Measurements from ENCODE around the gene WDSUB1.
A peak's percentile ranks its signal among the peaks of the same experiment; 100 is the strongest.

WDSUB1 gene, protein sequence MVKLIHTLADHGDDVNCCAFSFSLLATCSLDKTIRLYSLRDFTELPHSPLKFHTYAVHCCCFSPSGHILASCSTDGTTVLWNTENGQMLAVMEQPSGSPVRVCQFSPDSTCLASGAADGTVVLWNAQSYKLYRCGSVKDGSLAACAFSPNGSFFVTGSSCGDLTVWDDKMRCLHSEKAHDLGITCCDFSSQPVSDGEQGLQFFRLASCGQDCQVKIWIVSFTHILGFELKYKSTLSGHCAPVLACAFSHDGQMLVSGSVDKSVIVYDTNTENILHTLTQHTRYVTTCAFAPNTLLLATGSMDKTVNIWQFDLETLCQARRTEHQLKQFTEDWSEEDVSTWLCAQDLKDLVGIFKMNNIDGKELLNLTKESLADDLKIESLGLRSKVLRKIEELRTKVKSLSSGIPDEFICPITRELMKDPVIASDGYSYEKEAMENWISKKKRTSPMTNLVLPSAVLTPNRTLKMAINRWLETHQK

DNA sequence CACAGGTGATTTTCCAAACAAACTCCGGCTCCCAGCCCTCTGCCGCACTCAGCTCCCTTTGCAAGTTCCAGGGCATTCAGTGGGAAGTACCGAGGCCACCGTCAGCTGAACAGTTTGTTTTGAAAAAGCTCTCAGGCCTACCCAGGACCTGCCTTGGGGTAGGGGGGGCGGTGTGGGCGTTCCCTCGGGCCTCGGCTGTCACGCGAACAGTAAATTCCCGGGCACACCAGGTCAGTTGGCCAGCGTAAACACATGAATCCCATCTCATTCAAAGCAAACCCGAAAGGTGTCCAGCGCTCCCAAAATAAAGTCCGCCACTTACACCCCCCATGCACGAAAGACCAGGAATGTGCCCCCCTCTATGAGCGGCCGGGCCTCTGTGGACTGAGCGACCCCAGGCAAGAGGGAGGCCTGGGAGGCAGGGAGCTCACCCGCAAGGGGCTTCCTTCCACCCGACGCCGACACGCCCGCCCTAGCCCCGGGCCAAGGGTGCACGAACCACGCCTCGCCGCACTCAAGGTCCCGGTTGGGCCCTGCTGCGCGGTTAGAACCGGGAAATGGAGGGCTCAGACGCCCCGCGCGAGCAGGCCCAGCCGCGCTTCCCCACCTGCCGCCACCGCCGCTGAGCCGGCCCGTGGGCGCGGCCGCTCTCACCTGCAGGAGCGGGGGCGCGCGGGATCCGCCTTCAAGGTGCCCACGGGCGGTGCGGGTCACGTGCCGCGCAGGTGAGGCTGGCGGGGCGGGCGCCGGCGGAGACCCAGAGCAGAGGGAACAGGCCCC lies at the start of gene WDSUB1:
TSS of gene WDSUB1 (minus strand) at position 775 of the 780 bp plus-strand sequence. CDS start 3,634 bp downstream, outside the sequence.
- peak; percentile 22 for DNase-seq

DNA sequence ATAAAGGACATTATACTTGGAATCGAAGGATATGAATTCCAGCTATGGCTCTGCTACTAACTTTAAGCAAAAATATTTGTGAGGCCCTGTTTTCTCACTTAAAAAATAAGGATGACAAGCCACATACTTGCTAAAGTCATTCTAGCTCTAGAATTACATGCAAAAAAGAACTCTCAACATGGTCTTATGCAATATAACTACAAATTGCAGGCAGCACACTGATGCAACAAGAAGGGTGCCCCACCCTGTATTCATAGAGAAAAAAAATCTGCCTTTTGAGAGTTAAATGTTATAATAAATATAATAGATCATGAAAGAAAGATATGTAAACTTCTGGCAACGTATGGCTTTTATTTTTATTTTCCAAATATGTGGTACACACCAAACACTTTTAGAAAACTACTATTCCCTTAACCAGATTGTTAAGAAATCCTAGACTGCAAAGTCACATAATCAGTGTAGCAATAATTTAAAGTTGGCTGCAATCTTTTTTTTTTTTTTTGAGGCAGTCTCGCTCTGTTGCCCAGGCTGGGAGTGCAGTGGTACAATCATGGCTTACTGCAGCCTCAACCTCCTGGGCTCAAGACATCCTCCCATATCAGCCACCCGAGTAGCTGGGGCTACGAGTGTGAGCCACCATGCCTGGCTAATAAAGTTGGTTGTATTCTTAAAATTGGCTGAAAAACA lies 40.2 kb upstream of the WDSUB1 start:
- DNase-seq, result no peak

DNA sequence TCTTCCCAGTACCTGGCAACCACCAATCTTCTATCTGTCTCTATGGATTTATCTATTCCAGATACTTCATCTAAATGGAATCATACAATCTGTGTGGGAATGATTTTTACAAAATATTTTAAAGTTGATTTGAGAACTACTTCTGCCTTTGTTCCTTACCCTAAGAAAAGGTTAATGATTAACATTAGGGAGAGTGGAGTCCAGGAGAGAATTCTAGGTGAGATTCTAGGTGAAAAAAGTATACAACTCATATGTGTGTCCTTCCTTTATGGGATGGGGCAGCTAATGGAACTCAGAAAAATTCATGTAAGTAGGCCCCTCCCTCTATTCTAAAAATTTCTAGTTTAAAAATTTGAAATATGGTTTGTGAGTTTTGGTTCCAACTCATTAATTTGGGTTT lies 35.9 kb upstream of the WDSUB1 start:
- no peak for DNase-seq

DNA sequence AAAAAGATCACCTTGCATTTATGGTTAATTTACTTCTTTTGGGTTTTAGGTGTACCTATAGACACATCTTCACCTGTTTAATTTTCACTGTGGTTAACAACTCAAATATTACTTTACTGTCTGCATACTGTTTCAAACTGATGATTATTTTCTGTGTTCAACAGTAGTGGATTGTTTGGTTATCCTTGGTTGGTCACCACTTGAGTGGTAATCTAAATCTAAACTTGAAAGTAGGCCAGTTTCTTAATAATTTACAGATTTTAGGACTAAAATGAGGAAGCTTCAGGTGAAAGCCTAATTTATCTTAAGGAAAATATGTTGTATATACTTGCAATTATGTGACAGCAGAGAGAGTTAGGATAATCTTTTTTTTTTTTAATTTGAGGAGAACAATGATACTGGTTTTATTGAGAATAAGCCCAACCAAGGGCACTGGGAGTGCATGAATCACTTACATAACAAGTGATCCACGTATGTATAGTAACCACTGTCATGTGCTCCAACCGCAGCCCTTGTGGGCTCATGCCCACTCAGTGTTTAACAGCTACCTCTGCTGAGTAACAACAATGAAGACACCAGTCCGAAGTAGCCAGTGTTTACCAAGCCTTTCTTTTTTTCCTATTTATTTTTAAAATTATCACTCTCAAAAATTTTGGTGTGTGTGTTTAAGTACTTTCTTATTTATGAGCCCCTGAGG lies 31.0 kb upstream of the WDSUB1 start:
- no peak for DNase-seq

DNA sequence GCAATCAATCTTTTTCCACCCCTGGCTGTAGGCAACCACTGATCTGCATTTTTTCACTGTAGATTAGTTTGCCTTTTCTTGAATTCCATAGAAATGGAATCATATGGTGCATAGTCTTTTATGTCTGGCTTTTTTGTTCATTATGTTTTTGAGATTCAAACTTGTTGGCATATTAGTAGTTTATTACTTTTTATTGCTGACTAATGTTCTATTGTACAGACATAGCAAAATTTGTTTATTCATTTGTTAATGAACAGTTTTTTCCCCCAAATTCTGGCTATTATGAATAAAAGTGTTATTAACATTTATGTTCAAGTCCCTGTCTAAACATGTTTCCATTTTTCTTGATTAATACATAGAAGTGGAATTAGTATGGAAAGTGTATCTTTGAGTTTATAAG lies 21.4 kb upstream of the WDSUB1 start:
- no peak for DNase-seq

DNA sequence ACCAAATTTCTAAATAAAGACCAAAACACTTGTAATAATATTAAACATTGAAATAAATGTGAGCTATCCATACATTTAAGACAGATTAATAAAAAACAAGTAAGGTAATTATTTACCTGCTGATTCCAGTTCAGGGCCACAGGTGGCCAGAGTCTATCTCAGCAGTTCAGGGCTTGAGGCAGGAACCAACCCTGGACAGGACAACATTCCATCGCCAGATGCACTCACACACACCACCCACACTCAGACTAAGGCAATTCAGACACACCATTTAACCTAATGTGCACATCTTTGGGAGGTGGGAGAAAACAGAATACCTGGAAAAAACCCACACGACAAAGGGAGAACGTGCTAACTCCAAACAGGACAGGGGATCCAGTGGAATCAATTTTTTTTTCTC lies 14.1 kb upstream of the WDSUB1 start:
- no peak for DNase-seq

DNA sequence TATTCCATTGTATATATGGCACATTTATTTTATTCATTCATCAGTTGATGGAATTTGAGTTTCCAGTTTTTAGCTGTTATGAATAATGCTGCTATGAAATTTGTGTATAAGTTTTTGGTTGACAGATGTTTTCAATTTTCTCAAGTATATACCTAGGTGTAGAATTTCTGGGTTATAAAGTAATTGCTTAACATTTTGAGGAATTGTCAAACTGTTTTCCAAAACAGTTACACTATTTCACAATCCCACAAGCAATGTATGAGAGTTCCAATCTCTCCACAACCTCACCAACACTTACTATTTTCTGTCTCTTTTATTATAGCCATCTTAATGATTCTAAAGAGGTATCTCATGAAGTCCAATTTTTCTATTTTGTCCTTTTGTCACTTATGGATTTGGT lies 12.5 kb upstream of the WDSUB1 start:
- no peak for DNase-seq

DNA sequence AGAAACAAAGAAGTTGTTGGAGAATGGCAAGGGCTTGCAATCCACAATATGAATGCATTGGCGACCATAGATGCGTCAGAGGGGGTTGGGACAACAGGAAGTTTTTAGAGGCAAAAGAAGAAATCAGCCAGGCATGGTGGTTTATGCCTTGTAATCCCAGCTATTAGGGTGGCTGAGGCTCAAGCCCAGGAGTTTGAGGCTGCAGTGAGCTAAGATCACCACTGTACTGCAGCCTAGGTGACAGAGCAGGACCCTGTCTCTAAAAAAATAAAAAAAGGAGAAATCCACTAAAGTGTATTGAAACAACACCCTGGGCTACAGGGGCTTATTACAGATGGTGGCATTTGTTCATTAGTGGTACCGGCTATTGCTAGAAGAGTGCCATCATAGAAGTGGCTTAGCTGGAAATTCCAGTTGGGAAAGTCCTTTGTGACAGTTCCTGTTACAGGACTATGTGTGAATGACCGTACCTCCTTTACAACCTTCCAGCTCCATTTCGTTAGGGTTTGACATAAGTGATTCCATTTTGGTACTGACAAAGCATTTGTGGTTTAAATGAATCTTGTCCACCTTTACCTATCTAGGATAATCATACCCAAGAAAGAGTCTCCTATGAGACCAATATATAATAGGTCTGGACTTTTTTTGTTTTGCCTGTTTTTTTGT lies 10.7 kb upstream of the WDSUB1 start:
- no peak for DNase-seq

DNA sequence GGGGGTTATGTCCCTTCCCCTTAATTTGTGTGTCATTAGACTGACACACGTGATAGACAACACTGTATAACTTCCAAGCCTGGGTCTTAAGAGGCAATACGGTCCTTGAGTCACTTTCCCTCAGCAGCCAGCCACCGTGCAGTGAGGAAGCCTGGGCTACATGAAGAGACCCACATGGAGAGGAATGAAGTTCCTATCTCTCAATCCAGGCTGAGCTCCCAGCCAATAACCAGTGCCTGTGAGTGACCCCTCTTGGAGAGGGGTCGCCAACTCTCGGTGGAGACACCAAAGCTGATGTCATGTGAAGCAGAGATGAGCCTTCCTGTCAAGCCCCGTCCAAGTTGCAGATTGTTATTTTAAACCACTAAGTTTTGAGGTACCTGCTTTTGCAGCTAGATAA lies 5.7 kb upstream of the WDSUB1 start:
- DNase-seq, result no peak

DNA sequence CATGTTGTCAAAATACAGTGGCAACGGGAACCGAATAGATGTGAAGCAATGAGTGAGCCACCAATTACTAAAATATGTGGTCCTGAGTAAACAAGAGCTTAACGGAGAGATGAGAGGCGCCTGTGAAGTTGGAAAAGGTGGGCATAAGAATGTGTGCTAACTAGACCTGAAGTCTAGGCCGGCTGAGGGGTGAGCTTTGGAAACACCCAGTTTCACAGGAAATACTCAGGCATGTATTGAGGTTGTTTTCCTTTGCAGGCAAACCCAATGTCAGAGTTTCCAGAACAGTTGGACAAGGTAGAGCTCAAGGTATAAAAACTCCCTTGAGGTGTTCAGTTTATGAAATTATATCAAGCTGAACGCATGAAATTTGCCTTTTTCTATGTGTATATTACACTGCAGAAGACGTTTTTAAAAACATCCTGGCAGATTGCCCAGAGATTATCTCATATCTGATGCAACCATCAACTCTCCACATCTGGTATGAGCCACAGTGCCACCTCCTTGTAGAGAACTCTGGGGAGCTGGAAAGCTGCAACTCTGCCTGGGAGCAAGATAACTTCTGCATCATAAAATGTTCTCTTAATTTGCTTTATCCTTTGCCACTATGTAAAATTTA lies 3.9 kb upstream of the WDSUB1 start:
- DNase-seq, result peak; percentile 43

DNA sequence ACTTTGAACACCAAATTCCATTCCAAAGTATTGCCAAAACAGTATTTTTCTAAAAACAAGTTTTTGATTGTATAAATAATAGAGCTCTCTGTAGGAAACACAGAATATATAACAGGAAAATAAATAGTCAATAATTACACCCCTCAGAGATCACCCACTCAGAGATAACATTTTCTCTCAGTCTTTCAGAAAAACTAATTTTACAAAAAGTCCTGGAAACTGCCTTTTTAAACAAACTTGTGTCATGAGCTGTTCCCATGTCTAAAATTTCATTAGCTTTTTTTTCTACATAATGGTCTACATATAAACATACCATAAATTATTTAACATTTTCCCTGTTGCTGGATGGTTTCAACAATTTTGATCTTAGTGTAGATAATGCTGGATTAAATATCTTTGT lies 1.2 kb upstream of the WDSUB1 start:
- DNase-seq, result no peak

DNA sequence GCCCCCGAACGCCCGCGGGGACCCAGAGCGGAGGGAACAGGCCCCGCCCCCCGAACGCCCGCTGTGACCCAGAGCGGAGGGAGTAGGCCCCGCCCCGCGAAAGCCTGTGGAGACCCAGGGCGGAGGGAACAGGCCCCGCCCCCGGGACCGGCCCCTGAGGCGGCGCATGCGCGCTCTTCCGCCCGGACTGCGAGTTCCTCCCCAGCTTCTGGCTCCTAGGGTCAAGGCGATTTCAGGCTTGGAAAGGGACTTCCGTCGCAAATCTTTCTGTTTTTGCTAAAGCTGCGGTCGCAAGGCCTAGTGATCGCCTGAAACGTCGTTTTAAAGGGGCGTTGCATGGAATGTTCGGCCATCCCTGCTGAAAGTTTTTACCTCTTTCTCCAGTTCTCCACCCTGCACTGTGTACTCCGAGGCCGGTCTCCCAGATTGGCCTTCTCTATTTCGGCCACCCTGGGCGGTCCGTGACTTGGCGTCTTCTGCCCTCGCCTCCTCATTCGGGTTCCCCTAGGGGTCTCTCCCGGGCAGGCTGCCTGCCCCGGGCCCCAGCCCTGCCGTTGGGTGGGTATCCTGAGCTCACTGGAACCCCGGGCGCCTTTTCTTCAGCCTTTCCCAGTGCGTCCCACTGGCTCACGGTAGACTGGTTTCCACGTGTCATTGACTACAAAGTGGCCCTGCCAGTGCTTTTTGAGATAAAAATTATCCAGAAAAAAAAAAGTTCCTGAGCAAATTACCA lies 372 bp upstream of the WDSUB1 start:
- DNase-seq, result peak; percentile 98

DNA sequence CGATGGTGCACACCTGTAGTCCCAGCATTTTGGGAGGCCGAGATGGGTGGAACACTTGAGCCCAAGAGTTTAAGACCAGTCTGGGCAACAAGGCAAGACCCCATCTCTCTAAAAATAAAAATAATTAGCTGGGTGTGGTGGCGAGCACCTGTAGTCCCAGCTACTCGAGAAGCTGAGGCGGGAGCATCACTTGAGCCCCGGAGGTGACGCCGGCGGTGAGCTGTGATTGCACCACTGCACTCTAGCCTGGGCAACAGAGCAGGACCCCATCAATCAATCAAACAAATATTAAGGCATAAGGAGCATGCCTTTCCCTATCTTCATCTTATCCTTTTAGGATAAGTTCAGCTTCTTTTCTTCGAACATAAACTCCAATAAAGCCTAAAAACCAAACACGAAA lies 1.1 kb downstream of the WDSUB1 start:
- no peak for DNase-seq

DNA sequence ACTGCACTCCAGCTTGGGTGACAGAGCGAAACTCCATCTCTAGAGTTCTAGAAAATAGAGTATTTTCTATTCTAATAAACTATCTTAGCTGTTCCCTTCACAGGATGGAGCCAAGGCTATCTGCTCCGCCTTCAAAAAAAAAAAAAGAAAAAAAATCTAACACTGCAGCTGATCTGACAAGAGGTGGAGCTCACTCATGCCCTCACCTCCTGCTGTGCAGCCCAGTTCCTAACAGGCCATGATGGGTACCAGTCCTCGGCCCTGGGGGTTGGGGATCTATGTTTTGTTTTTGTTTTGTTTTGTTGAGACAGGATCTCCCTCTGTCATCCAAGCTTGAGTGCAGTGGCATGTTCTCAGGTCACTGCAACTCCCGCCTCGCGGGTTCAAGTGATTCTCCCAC lies 3.0 kb downstream of the WDSUB1 start:
- no peak for DNase-seq

DNA sequence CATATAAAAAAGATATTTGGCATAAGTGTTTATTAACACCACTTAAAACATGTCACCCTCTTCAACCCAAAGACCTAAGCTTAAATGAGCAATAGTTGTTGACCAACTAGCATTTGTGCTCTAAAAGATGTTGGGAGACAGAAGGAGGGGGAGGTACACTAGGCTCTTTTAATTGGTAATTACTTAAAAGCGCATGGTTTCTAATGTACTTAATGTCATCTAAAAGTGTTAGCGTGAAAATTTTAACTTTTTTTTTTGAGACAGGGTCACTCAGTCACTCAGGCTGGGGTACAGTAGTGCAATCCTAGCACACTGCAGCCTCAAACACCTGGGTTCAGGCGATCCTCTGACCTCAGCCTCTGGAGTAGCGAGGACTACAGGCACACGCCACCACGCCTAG lies 5.5 kb downstream of the WDSUB1 start:
- DNase-seq, result no peak

DNA sequence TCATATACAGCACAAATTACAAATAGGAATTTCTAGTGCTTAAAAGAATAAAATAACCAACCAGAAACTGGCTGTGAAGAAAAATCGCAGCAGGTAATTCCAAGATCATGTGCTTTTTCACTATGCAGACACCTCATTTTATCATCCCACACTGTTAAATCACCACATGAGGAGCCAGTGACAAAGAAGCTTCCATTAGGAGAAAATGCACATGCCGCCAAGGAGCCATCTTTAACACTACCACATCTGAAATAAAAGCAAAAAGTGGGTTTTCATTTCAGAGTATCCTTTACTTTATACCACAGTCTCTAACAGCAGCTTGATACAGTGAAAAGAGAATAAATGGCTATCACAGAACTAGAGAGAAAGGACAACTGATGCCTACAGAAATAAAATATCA lies 6.8 kb downstream of the WDSUB1 start:
- no peak for DNase-seq

DNA sequence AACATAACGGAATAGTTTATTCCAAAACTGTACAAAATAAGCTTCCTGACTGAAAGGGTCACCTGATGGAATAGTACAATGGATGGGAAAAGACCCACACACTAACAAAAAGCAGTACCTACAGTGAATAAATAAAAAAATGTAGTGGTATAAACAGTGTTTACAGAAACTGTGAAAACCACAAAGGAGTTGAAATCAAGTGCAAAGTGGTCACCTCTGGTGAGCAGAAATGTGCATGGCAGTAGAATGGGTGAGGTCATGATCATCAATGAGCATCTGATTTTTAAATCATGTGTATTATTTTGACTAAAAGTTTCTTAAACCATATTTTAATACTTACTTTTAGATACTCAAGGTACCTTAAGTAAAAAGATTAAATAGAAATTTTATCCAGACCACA lies 11.4 kb downstream of the WDSUB1 start:
- DNase-seq, result no peak

DNA sequence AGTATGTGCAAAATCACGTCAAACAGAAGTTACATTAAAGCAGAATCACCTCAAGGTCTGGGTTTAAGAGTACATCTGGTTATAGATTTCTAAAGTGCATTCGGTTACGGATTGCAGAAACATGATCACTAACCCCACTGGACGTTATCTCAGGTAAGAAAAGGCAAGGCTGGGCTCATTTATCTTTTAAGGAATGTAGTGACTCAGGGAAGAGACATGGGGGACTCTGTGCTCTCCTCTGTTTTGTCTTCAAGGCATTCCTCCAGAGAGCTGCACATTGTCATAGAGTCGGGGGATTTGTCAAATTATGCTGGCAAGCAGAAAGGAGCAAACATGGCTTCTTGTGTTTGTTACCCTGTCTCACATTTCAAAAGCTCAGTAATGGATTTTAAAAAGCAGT lies 14.3 kb downstream of the WDSUB1 start:
- DNase-seq, result no peak

DNA sequence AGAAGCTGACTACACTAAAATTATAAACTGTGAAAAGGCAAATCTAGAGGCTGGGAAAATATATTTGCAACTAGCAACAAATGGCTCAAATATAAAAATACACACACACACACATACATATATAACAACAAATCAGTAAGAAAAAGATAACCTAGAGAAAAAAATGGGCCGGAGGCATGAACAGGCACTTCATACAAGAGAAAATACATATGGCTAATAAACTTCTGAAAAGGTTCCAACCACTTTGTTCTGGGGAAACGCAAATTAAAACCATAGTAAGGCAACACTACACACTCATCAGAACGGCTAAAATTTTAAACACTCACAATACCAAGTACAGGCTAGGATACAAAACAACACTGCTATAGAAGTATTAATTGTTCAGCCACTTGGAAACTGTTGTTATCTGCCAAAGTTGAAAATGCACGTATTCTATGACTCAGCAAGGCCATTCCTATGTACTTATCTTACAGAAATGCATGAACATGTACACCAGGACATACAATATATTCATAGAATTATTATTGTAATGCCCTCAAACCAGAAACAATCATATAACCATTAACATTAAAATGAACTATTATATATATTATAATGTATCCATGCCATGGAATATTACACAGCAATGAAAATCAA lies 15.6 kb downstream of the WDSUB1 start:
- DNase-seq, result no peak

DNA sequence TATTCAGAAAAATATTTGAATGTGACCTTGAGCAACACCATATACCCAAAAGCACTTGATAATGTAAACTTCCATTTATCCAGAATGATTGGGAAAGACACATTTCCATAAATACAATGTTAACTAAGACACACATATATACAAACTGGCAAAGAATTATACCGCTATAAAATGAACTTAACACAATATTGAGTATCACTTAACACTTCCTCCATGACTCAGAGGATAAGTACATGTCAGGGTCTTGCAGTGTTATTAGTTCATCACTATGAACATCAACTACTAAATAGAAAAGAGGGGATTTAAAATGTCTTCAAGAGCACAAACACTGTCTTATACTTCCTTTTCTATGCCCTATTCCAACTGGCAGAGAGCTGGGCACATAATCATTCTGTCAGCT lies 18.6 kb downstream of the WDSUB1 start:
- no peak for DNase-seq

DNA sequence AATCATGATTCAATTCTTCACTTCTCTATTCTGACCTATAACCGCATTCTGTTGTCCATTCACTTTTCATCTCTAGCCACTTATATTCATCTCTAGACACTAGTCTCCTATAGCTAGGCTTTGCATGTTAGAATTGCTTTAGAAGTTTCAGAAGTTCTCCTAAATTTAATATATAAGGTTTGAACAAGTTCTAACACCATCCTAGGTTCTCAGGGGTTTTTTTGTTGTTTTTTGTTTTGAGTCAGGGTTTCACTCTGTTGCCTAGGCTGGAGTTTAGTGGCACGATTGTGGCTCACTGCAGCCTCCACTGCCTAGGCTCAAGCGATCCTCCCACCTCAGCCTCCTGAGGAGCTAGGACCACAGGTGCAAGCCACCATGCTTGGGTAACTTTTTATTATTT lies 19.9 kb downstream of the WDSUB1 start:
- DNase-seq, result no peak

All from activated CD4-positive, alpha-beta T cell treated with anti-CD3 and anti-CD28 coated beads, Interleukin-10, Interleukin-2, amounts not matched to agents 100 ng/mL and 50 ng/mL, durations not matched to agents 16 hours and 8 hours (primary cell).